Stimulated activated CD8-positive, alpha-beta memory T cell treated with anti-CD3 and anti-CD28 coated beads, Interleukin-7, amount 100 ng/mL, for 24 hours (primary cell): ENCODE results near the gene SUMO3.

Experiments
- DNase-seq: peaks from one replicate; pipeline ENCODE4 v3.0.0-alpha.2; 2020; ENCODE audit warnings: low read depth

SUMO3 gene

GRCh38 chr21:44801468-44802395 lies 16.1 kb downstream of the SUMO3 start, which contains the start of gene UBE2G2:
Gene UBE2G2, minus strand, starts transcription at chr21:44801820. Its CDS starts 72 bp downstream, at chr21:44801748.
- DNase-seq, result peak; percentile 70

- DNase-seq, result no peak
These were observed 16.8 kb downstream of the SUMO3 start for GRCh38 chr21:44800971-44801467.

- no peak for DNase-seq
These were observed 17.8 kb downstream of the SUMO3 start for GRCh38 chr21:44800103-44800502.

DNA sequence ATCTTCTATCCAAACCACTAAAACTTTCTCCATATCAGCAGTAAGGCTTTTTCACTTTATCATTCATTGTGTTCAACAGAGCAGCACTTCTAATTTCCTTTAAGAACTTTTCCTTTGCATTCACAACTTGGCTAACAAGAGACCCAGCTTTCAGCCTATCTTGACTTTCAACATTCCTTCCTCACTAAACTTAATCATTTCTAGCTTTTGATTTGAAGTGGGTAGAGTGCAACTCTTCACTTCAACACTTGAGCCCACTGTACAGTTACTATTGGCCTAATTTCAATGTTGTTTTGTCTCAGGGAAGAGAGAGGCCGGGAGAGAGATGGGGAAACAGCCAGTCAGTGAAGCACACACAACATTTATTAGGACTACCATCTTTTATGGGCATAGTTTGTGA lies 18.2 kb downstream of the SUMO3 start:
- no peak for DNase-seq

GRCh38 chr21:44797775-44798174 lies 20.1 kb downstream of the SUMO3 start:
- DNase-seq, result no peak

DNA sequence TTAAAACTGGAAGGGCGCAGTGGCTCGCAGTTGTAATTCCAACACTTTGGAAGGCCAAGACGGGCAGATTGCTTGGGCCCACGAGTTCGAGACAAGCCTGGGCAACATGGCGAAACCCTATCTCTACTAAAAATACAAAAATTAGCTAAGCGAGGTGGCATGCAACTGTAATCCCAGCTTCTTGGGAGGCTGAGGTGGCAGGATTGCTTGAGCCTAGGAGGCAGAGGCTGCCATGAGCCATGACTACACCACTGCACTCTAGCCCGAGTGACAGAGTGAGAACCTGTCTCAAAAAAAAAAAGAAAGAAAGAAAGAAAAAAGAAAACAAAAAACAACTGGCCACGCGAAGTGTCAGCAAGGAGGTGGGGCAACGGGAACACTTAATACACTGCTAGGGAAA lies 22.5 kb downstream of the SUMO3 start:
- DNase-seq, result no peak

DNA sequence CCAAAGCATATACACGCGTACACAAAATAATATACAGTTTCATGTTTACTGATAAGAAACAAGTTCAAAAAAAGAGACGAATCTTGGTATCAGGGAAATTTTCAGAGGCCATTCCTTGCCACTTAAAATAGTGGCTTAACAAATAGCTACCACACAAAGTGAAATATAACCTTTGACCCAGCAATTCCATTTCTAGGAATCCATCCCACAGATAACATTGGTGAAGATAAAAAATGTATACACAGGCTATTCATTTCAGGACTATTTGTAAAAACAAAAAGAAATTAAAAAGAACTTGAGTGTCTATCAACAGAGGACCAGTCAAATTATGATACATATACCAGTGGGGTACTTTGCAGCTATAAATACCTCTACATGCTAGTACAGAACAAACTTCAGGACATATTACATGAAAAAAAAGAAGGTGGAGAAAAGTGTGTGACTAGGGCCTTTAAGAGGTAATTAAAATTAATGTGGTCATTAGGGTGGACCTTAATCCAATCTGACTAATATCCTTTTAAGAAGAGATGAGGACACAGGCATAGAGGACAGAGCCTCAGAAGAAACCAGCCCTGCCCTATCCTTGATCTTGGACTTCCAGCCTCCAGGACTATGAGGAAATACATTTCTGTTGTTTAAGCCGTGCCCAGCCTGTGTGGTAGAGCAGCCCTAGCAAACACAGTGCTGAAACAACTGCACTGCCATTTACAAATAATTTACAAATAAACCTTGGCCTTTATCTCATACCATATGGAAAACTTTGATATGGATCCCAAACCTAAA lies 24.1 kb downstream of the SUMO3 start:
- no peak for DNase-seq

DNA sequence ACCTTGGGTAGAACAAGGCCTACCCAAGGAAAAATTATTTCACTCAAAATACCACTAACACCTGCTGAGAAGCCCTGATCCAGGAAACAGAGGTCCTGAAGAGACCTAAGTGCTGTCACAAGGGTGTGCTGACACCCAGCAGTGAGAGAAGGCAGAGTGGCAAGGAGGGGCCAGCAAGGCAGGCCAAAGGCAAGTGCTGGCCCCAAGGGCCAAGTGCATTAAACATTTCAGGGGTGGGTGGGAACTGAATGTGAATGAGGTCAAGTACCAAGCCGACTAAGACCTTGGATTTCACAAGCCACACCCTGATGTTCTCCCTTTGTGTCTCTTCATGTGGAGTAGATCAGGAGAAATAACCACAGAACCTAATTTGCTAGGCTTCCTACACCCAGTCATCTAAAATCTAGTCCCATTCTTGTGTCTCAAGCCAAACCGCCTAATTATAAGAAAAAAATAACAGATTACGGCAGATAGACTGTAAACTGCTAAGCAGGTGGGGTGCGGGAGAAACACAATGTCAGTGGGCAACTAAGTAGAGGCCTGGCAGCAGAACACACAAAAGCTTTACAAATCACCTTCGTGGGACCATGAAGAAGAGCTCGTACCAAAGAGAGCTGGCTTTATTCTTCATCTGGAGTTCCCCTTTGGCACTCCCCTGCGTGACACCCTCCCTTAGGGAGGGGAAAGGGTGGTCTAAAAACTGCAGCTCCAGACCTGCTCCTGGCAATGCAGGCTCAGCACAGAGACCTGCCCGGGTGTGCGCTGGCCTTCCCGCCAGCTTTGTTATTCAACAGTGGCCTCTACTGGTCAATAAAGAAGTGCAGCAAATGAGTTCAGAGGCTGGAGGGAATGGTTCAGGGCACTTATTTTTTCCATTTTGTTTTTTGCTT lies 24.9 kb downstream of the SUMO3 start:
- DNase-seq, result no peak

GRCh38 chr21:44791993-44792392 lies 25.9 kb downstream of the SUMO3 start:
- DNase-seq, result no peak

- no peak for DNase-seq
These were observed 26.6 kb downstream of the SUMO3 start for GRCh38 chr21:44791246-44791645.

- no peak for DNase-seq
These were observed 27.5 kb downstream of the SUMO3 start for GRCh38 chr21:44790368-44790767.

DNA sequence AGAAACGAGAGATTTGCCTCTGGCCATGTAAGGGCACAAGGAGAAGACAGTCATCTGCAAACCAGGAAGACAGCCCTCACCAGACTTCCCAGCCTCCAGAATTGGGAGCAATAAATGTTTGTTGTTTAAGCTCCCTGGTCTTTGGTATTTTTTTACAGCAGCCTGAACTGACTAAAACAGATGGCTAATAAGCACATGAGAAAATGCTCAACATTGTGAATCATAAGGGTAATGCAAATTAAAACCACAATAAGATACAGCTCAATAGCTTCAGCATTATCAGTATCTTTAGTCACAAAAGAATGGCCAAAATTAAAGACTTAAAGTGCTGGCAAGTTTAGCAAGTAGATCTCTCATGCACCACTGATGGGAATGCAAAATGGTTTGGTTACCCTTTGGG lies 28.0 kb downstream of the SUMO3 start:
- no peak for DNase-seq

DNA sequence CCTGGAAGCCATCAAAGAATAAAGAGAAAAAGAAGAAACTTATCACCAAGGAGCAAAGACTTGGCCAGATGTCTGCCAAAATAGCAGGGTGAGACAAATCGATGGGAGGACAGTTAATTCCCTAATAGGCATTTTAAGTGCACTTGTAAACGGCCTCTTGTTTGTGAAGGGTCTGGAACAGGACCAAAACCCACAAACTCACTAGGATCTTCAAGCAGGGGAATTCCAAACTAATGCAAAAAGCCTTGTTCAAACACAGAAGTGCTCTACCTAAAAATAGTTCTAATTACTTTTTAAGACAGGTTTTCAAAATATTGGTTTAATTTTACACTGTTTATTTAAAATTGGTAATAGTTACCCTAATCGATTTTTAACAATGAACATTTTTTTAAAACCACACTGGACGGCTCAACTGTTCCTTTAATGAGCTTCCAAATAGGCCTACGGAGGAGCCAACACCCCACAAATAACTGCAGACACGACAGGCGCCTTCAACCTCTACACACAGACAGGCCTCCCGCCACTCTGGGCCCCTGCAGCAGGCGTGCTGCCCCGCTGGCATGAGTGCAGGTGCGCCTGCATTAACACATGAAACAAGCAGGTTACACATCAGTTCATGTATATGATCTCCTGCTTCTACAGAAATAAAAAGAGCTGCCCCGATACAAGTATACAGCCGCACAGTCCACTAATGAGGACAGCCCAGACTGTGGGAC lies 32.1 kb downstream of the SUMO3 start:
- DNase-seq, result no peak

GRCh38 chr21:44784810-44785209 lies 33.1 kb downstream of the SUMO3 start:
- no peak for DNase-seq

- no peak for DNase-seq
These were observed 34.7 kb downstream of the SUMO3 start for GRCh38 chr21:44783020-44783696.

GRCh38 chr21:44780767-44781459 lies 36.9 kb downstream of the SUMO3 start:
- DNase-seq, result no peak

DNA sequence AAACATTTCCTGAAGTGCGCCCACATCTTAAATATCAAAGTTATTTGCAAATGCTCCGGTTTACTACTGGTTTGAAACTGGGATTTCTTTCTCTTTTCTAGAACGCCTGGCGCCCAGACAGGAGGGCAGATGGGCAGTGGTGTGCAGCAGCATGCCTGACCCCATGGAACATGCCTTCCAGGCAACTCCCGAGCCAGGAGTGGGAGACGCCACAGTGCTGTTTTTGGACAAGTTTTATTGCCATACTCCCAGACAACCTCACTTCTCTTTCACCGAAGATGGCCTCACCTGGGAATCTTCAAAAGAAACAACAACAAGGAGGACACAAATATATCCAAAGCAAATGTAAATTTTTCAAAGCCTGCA lies 37.7 kb downstream of the SUMO3 start:
- DNase-seq, result no peak

- no peak for DNase-seq
These were observed 38.3 kb downstream of the SUMO3 start for GRCh38 chr21:44779417-44780136.

- DNase-seq, result no peak
These were observed 38.9 kb downstream of the SUMO3 start for GRCh38 chr21:44778983-44779382.
